IMR-90 (cell line): ENCODE results near the gene ALDH1L2. TPM values are rescaled to one million over a fixed set of nuclear protein-coding genes. Genes with fewer than 3 reads are reported as not detected.

Source experiments
- ATAC-seq: fragments of 200-7000 bp; cut with Tn5 transposase; 2 replicates; pipeline ENCODE4 v1.9.1; 2020; ENCODE audit warnings: low read depth, mild to moderate bottlenecking, moderate library complexity
- BruUV-seq: library from RNA; stranded (reverse); fragments of 400-500 nt; replicated peaks from 2 replicates; lab custom pipeline; 2021; lab: Mats Ljungman, UMichigan
- CTCF ChIA-PET: fragments of 300-600 bp; formaldehyde crosslinking; extraction: SDS; loops from one replicate; lab custom pipeline; 2021; ENCODE audit warnings: antibody characterized with exemption; lab: Yijun Ruan, JAX
- POLR2A ChIA-PET: fragments of 300-600 bp; sonication (Branson Sonifier 250); formaldehyde crosslinking; loops from one replicate; lab custom pipeline; 2022; ENCODE audit warnings: antibody characterized with exemption; ENCODE audit not compliant: unreplicated experiment; lab: Charles Lee
- DNase-seq: peaks from one replicate; pipeline ENCODE4 v3.0.0; 2013
- H2AFZ ChIP-seq: replicated peaks from 2 replicates; pipeline ENCODE3; 2013; ENCODE audit warnings: low read length, mild to moderate bottlenecking; ENCODE audit not compliant: poor library complexity
- H2AK5ac ChIP-seq: 2 replicates; pipeline ENCODE4 v1.6.1; 2013; ENCODE audit warnings: low read depth, low read length, inconsistent platforms
- H2AK9ac ChIP-seq: replicated peaks from 2 replicates; pipeline ENCODE3; 2013; ENCODE audit warnings: mild to moderate bottlenecking, low read depth, low read length, moderate library complexity; ENCODE audit not compliant: poor library complexity
- H2BK120ac ChIP-seq: 2 replicates; pipeline ENCODE4 v1.6.1; 2013; ENCODE audit warnings: low read depth, low read length, inconsistent platforms
- H2BK15ac ChIP-seq: 3 replicates; pipeline ENCODE4 v1.6.1; 2013; ENCODE audit warnings: low read depth, low read length, inconsistent platforms
- H2BK20ac ChIP-seq: 2 replicates; pipeline ENCODE4 v1.6.1; 2013; ENCODE audit warnings: low read depth, mild to moderate bottlenecking, inconsistent platforms, low read length, moderate library complexity
- H2BK5ac ChIP-seq: 2 replicates; pipeline ENCODE4 v1.6.1; 2013; ENCODE audit warnings: mild to moderate bottlenecking, low read depth, low read length, inconsistent platforms; ENCODE audit not compliant: poor library complexity, severe bottlenecking
- H3K14ac ChIP-seq: replicated peaks from 2 replicates; pipeline ENCODE4 v1.6.1; 2013; ENCODE audit warnings: low read depth, low read length, inconsistent platforms
- H3K18ac ChIP-seq: 2 replicates; pipeline ENCODE4 v1.6.1; 2013; ENCODE audit warnings: low read depth, low read length, control low read depth
- H3K23ac ChIP-seq: 2 replicates; pipeline ENCODE4 v1.6.1; 2013; ENCODE audit warnings: low read depth, low read length, inconsistent platforms
- H3K27ac ChIP-seq: 2 replicates; pipeline ENCODE4 v1.5.1; 2013; ENCODE audit warnings: mild to moderate bottlenecking, control low read depth, low read length; ENCODE audit not compliant: insufficient read depth
- H3K27me3 ChIP-seq: 2 replicates; pipeline ENCODE4 v1.6.1; 2013; ENCODE audit warnings: low read length; ENCODE audit not compliant: control insufficient read depth, insufficient read depth
- H3K36me3 ChIP-seq: 2 replicates; pipeline ENCODE4 v1.6.1; 2013; ENCODE audit warnings: low read length, mixed read lengths; ENCODE audit not compliant: control insufficient read depth, insufficient read depth
- H3K4ac ChIP-seq: 2 replicates; pipeline ENCODE4 v1.6.1; 2013; ENCODE audit warnings: low read depth, low read length, inconsistent platforms
- H3K4me1 ChIP-seq: 2 replicates; pipeline ENCODE4 v1.6.1; 2013; ENCODE audit warnings: low read length, mixed read lengths; ENCODE audit not compliant: control insufficient read depth, insufficient read depth
- H3K4me2 ChIP-seq: 2 replicates; pipeline ENCODE4 v1.6.1; 2013; ENCODE audit warnings: low read depth, mild to moderate bottlenecking, control low read depth, low read length, moderate library complexity
- H3K4me3 ChIP-seq: 2 replicates; pipeline ENCODE4 v1.5.1; 2013; ENCODE audit warnings: low read depth, mild to moderate bottlenecking, control low read depth, low read length, moderate library complexity; ENCODE audit not compliant: insufficient read depth
- H3K56ac ChIP-seq: 2 replicates; pipeline ENCODE4 v1.6.1; 2013; ENCODE audit warnings: low read length, inconsistent platforms; ENCODE audit not compliant: insufficient read depth; ENCODE audit errors: extremely low read depth
- H3K79me1 ChIP-seq, 2 experiments: 2 replicates each; pipeline ENCODE4 v1.6.1; 2013; ENCODE audit warnings: low read length in 2 of 2, inconsistent platforms in 1 of 2, low read depth in 1 of 2
- H3K9ac ChIP-seq: 2 replicates; pipeline ENCODE4 v1.6.1; 2013; ENCODE audit warnings: low read depth, low read length, control low read depth
- H3K9me1 ChIP-seq: 2 replicates; pipeline ENCODE4 v1.6.1; 2013; ENCODE audit warnings: low read length, inconsistent platforms; ENCODE audit not compliant: insufficient read depth
- H3K9me3 ChIP-seq: 2 replicates; pipeline ENCODE4 v1.6.1; 2013; ENCODE audit warnings: low read length; ENCODE audit not compliant: control insufficient read depth, insufficient read depth
- H4K20me1 ChIP-seq: 2 replicates; pipeline ENCODE4 v1.6.1; 2013; ENCODE audit warnings: low read length, inconsistent platforms; ENCODE audit not compliant: insufficient read depth
- H4K5ac ChIP-seq: 2 replicates; pipeline ENCODE4 v1.6.1; 2013; ENCODE audit warnings: mild to moderate bottlenecking, low read depth, low read length, control low read depth
- H4K8ac ChIP-seq, 2 experiments: 2 replicates each; pipeline ENCODE4 v1.6.1; 2013; ENCODE audit warnings: low read depth in 2 of 2, low read length in 2 of 2, control low read depth in 1 of 2, inconsistent platforms in 1 of 2
- H4K91ac ChIP-seq: 2 replicates; pipeline ENCODE4 v1.6.1; 2013; ENCODE audit warnings: low read depth, low read length, inconsistent platforms; ENCODE audit not compliant: insufficient read depth
- FOS ChIP-seq: fragments of 150-350 bp; IDR thresholded peaks from 2 replicates; pipeline ENCODE4 v1.6.1; 2016; ENCODE audit warnings: low read depth, low read length
- MAFK ChIP-seq: IDR thresholded peaks from 2 replicates; pipeline ENCODE4 v1.6.1; 2012; ENCODE audit warnings: low read depth, low read length, improper control_type of control experiment
- MXI1 ChIP-seq: IDR thresholded peaks from 2 replicates; pipeline ENCODE4 v1.6.1; 2012; ENCODE audit warnings: low read depth, mild to moderate bottlenecking, low read length, moderate library complexity, borderline replicate concordance
- POLR2A ChIP-seq: IDR thresholded peaks from 2 replicates; pipeline ENCODE4 v1.6.1; 2012; ENCODE audit warnings: mild to moderate bottlenecking, low read depth, low read length
- RAD21 ChIP-seq: IDR thresholded peaks from 2 replicates; pipeline ENCODE4 v1.6.1; 2012; ENCODE audit warnings: low read length, improper control_type of control experiment
- WGBS, 2 experiments: methylation state at CpG; one replicate each; pipeline versions ENCODE4 v1.1.5 to v1.1.7; 2013; ENCODE audit warnings: missing lambda C conversion rate in 2 of 2; ENCODE audit not compliant: insufficient read length in 1 of 2; ENCODE audit errors: extremely low coverage in 2 of 2; 5-methylcytosine and 5-hydroxymethylcytosine counted together
- dilution Hi-C: fragments of 300-500 bp; cut with HindIII; formaldehyde crosslinking; loops from one replicate; pipeline ENCODE4 v1.14.3; 2018; ENCODE audit warnings: low sequenced_read_pairs; ENCODE audit not compliant: unreplicated experiment
- in situ Hi-C: fragments of 300-500 bp; cut with MboI; formaldehyde crosslinking; loops from 3 replicates; pipeline ENCODE4 v1.14.3; 2019; ENCODE audit warnings: low sequenced_read_pairs, inconsistent platforms, mixed read lengths
- intact Hi-C: fragments of 100-400 bp; cut with micrococcal nuclease; formaldehyde crosslinking; loops from 2 replicates; pipeline ENCODE4 v1.10.0; 2022
- polyA plus RNA-seq, 3 experiments: library from polyadenylated mRNA; depleted of rRNA; stranded (reverse); fragments of >200 nt; gene quantifications; 2 replicates each; pipeline ENCODE4 v1.2.3, GENCODE V29; 2012; ENCODE audit warnings: low replicate concordance in 1 of 3
- total RNA-seq: library from RNA; depleted of rRNA; stranded (reverse); fragments of >200 nt; gene quantifications from 2 replicates; pipeline ENCODE4 v1.2.3, GENCODE V29; 2012

ALDH1L2 gene
- total and polyA plus RNA-seq, 2 of the 4 experiments (the other 2 are of a cell fraction) = 21.1 to 22.8 TPM

- WGBS, 2 experiments = no CpG with 5 or more reads among the region's 4 CpGs
- no peaks in the 10 kb centered on the region for H3K9me3 ChIP-seq
- H2BK15ac ChIP-seq = no peak overlapping the region
- CTCF ChIA-PET = interaction anchor here (1.0 kb wide), 1 partner anchor 11 kb away, joined by 3 read pairs; no protein-coding TSS in a partner anchor
- H3K18ac ChIP-seq = no peak overlapping the region
- H2BK5ac ChIP-seq = no peak overlapping the region
- H3K27ac ChIP-seq = no peak overlapping the region
- no peak overlapping the region for H3K4me2 ChIP-seq
- BruUV-seq = no TSS peak
- 0 out of 2 replicates have a peak, but pooled peaks cover 5% of the 10 kb centered on the region for H4K20me1 ChIP-seq
- peaks cover 6% of the 10 kb centered on the region; the same call in 1 of the 2 replicates for H3K9me1 ChIP-seq
- no peak overlapping the region for H2AK5ac ChIP-seq
- H2BK20ac ChIP-seq = no peak overlapping the region
- no peak overlapping the region for H3K4ac ChIP-seq
- no peak overlapping the region for H3K56ac ChIP-seq
- ATAC-seq (no peak), DNase-seq (no peak)
- H3K4me3 ChIP-seq = no peak overlapping the region
- intact Hi-C loops (no loop called here), dilution Hi-C loops (no loop called here), in situ Hi-C loops (no loop called here)
- H2AFZ ChIP-seq = no peak overlapping the region
- H3K36me3 ChIP-seq = peaks cover 16% of the 10 kb centered on the region
- H3K14ac ChIP-seq = no peak overlapping the region
- H4K91ac ChIP-seq = no peak overlapping the region
- no peak overlapping the region for H2BK120ac ChIP-seq
- no peaks in the 10 kb centered on the region for H3K27me3 ChIP-seq
- POLR2A ChIA-PET = no interaction called here
- H3K79me1 ChIP-seq = peaks cover 18 to 21% of the 10 kb centered on the region in 2 experiments
- no peak overlapping the region for H3K9ac ChIP-seq
- no peaks in the 10 kb centered on the region for H3K4me1 ChIP-seq
- no peak overlapping the region for H2AK9ac ChIP-seq
- H4K5ac ChIP-seq = no peak overlapping the region
- TF ChIP-seq RAD21 (no peak), FOS (no peak), POLR2A (no peak), MXI1 (no peak), MAFK (no peak)
- H4K8ac ChIP-seq = no peak overlapping the region
- no peak overlapping the region for H3K23ac ChIP-seq
Observed at GRCh38 chr12:104990950-104991349, 93.3 kb downstream of the ALDH1L2 start.
